IMR-90 (cell line): ENCODE measurements around the gene TEX22.

Experiments
- CEBPB ChIP-seq: IDR thresholded peaks from 2 replicates; pipeline ENCODE4 v1.6.1; 2012; ENCODE audit warnings: low read depth, low read length, improper control_type of control experiment
- FOS ChIP-seq: fragments of 150-350 bp; IDR thresholded peaks from 2 replicates; pipeline ENCODE4 v1.6.1; 2016; ENCODE audit warnings: low read depth, low read length
- MAZ ChIP-seq: IDR thresholded peaks from 2 replicates; pipeline ENCODE4 v1.6.1; 2012; ENCODE audit warnings: low read depth, mild to moderate bottlenecking, low read length, improper control_type of control experiment, moderate library complexity, borderline replicate concordance
- MXI1 ChIP-seq: IDR thresholded peaks from 2 replicates; pipeline ENCODE4 v1.6.1; 2012; ENCODE audit warnings: low read depth, mild to moderate bottlenecking, low read length, moderate library complexity, borderline replicate concordance
- NFE2L2 ChIP-seq: fragments of 150-350 bp; IDR thresholded peaks from 2 replicates; pipeline ENCODE4 v1.6.1; 2016; ENCODE audit warnings: low read depth, mild to moderate bottlenecking, low read length
- POLR2A ChIP-seq: IDR thresholded peaks from 2 replicates; pipeline ENCODE4 v1.6.1; 2012; ENCODE audit warnings: mild to moderate bottlenecking, low read depth, low read length
- RAD21 ChIP-seq: IDR thresholded peaks from 2 replicates; pipeline ENCODE4 v1.6.1; 2012; ENCODE audit warnings: low read length, improper control_type of control experiment
- RCOR1 ChIP-seq: IDR thresholded peaks from 2 replicates; pipeline ENCODE4 v1.6.1; 2012; ENCODE audit warnings: mild to moderate bottlenecking, low read length, improper control_type of control experiment; ENCODE audit not compliant: insufficient replicate concordance
- SMC3 ChIP-seq: fragments of 150-350 bp; IDR thresholded peaks from 2 replicates; pipeline ENCODE4 v1.6.1; 2016; ENCODE audit warnings: low read depth, mild to moderate bottlenecking, antibody characterized with exemption, low read length, moderate library complexity
- TF ChIP-seq, protein P1 (sequence below): conservative IDR thresholded peaks from 2 replicates; pipeline ENCODE4 v1.5.1; 2012; ENCODE audit warnings: mild to moderate bottlenecking, low read depth, low read length, improper control_type of control experiment
- TF ChIP-seq, protein P2 (sequence below): fragments of 150-350 bp; IDR thresholded peaks from 2 replicates; pipeline ENCODE4 v1.6.1; 2017; ENCODE audit warnings: mild to moderate bottlenecking, antibody characterized with exemption, low read length, low read depth

DNA sequence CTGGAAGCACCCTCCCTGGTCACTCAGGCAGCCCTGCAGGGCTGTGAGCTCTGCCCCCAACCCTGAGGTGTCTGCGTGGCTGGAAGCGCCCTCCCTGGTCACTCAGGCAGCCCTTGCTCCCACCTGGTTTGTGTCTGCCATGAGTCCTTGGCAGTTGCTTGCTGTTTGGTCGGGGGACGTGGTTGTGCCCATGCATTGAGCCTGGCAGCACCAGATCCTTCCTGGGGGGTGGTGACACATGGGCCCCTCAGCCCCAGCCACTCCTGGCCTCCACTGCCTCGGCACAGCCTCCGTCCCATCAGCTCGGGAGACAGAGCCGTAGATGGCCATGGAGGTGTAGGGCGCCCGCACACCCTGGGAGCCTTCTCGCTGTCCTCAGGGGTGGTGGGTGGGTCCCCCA lies 40.8 kb downstream of the TEX22 start:
- TF ChIP-seq, protein P1, sequence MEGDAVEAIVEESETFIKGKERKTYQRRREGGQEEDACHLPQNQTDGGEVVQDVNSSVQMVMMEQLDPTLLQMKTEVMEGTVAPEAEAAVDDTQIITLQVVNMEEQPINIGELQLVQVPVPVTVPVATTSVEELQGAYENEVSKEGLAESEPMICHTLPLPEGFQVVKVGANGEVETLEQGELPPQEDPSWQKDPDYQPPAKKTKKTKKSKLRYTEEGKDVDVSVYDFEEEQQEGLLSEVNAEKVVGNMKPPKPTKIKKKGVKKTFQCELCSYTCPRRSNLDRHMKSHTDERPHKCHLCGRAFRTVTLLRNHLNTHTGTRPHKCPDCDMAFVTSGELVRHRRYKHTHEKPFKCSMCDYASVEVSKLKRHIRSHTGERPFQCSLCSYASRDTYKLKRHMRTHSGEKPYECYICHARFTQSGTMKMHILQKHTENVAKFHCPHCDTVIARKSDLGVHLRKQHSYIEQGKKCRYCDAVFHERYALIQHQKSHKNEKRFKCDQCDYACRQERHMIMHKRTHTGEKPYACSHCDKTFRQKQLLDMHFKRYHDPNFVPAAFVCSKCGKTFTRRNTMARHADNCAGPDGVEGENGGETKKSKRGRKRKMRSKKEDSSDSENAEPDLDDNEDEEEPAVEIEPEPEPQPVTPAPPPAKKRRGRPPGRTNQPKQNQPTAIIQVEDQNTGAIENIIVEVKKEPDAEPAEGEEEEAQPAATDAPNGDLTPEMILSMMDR = no peak
- TF ChIP-seq POLR2A = no peak
- no peak for TF ChIP-seq SMC3
- TF ChIP-seq CEBPB = no peak
- TF ChIP-seq RAD21 = no peak
- TF ChIP-seq, protein P2, sequence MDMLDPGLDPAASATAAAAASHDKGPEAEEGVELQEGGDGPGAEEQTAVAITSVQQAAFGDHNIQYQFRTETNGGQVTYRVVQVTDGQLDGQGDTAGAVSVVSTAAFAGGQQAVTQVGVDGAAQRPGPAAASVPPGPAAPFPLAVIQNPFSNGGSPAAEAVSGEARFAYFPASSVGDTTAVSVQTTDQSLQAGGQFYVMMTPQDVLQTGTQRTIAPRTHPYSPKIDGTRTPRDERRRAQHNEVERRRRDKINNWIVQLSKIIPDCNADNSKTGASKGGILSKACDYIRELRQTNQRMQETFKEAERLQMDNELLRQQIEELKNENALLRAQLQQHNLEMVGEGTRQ = no peak
- TF ChIP-seq MXI1 = no peak
- TF ChIP-seq RCOR1 = no peak
- no peak for TF ChIP-seq MAZ
- TF ChIP-seq NFE2L2 = no peak
- TF ChIP-seq FOS = no peak
